ENCODE measurements around the gene PTPRN2.
"Not testable (repeated sequence)": the region's sequence is repeated elsewhere in the genome, so short reads cannot be mapped to it uniquely, and the experiment has no call there.

PTPRN2 gene

GRCh38 chr7:158322616-158323530 lies 264.8 kb downstream of the PTPRN2 start:
- no peak for DNase-seq (ENCODE audit: low spot score)

DNA sequence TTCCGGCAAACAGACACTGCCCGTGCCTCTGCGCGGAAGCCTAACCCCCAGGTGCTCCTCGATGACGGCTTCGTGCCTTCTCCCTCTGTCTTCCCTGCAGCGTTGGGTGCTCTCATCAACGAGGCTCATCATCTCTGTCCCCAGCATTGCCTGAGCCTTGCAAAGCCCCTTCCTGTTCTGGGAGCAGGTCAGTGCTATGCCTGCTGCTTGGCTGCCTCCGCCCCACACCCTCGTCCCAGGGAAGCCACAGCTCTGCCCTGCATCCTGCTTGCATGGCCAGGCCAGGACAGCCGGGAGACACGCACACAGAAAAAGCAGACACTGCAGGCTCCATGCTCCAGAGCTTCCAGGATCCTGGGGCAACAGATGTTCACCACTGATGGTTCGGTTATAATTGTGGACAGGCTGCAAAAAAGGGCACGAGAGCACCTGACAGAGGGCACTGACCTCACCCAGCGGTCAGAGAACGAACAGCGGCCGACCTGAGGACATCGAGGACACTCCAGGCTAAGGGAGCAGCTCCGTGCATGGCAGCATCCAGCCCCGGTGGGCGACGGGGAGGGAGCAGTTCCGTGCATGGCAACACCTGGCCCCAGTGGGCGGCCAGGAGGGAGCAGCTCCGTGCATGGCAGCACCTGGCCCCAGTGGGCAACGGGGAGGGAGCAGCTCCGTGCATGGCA lies 265.5 kb downstream of the PTPRN2 start:
- DNase-seq (ENCODE audit: low spot score), result no peak

- DNase-seq (ENCODE audit: low spot score), result no peak
Measured at GRCh38 chr7:158321056-158321700, 266.4 kb downstream of the PTPRN2 start.

- DNase-seq (ENCODE audit: low spot score), result no peak
Measured at GRCh38 chr7:158320328-158320727, 267.3 kb downstream of the PTPRN2 start.

- no peak for DNase-seq (ENCODE audit: low spot score)
Measured at GRCh38 chr7:158318511-158318913, 269.1 kb downstream of the PTPRN2 start.

GRCh38 chr7:158317238-158318205 lies 270.1 kb downstream of the PTPRN2 start:
- no peak for DNase-seq (ENCODE audit: low spot score)

DNA sequence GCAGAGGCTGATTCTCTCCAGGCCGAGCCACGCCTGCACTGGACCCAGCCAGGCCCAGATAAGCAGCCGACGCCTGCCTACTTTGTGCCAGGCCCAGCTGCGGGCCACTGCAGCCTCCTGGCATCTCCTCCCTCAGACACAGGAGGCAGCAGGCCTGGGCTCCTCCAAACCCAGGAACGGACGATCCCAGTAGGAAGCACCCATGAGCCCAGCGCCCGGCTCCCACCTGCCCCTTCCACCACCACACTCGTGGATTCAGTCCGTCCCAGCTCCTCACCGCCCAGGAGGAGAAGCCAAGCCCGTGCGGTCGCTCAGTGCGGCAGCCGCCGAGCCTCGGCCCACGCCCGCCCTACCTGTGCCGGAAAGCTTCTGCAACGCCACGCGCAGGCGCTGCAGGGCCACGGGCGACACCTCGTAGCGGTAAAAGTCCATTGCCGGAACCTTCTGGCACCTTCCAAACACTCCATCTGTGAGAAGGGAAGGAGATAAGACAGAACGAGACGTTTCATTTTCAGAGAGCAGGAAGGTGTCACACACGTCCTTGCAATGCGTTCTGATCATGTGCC lies 271.1 kb downstream of the PTPRN2 start:
- no peak for DNase-seq (ENCODE audit: low spot score)

- DNase-seq (ENCODE audit: low spot score), result no peak
Measured at GRCh38 chr7:158315881-158316280, 271.7 kb downstream of the PTPRN2 start.

DNA sequence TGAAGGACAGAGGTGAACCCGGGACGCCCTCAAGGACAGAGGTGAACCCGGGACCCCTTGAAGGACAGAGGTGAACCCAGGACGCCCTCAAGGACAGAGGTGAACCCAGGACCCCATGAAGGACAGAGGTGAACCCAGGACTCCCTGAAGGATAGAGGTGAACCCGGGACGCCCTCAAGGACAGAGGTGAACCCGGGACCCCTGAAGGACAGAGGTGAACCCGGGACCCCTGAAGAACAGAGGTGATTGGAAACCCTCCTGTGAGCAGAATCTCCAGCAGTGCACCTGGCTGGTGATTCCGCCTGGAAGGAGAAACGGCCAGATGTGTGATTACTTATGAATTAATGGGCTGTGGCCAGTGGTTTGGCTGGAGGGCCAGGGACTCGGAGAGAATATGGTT lies 272.3 kb downstream of the PTPRN2 start:
- DNase-seq (ENCODE audit: low spot score), result no peak

- DNase-seq (ENCODE audit: low spot score), result no peak
Measured at GRCh38 chr7:158314394-158314793, 273.2 kb downstream of the PTPRN2 start.

GRCh38 chr7:158313931-158314330 lies 273.7 kb downstream of the PTPRN2 start:
- DNase-seq (ENCODE audit: low spot score), result no peak

- no peak for DNase-seq (ENCODE audit: low spot score)
Measured at GRCh38 chr7:158312789-158313188, 274.8 kb downstream of the PTPRN2 start.

DNA sequence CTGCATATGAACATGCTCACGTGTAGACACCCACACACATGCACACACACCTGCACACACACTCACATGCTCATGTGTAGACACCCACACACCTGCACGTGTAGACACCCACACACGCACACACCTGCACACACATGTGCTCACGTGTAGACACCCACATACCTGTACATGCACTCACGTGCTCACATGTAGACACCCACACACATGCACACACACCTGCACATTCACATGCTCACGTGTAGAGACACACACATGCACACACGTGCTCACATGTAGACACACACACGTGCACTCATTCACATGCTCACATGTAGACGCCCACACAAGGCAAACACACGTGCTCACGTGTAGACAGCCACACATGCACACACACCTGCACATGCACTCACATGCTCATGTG lies 275.8 kb downstream of the PTPRN2 start:
- DNase-seq (ENCODE audit: low spot score), result no peak

- DNase-seq (ENCODE audit: low spot score), result no peak
Measured at GRCh38 chr7:158310924-158311666, 276.5 kb downstream of the PTPRN2 start.

- DNase-seq (ENCODE audit: low spot score), result no peak
Measured at GRCh38 chr7:158309868-158310763, 277.5 kb downstream of the PTPRN2 start.

DNA sequence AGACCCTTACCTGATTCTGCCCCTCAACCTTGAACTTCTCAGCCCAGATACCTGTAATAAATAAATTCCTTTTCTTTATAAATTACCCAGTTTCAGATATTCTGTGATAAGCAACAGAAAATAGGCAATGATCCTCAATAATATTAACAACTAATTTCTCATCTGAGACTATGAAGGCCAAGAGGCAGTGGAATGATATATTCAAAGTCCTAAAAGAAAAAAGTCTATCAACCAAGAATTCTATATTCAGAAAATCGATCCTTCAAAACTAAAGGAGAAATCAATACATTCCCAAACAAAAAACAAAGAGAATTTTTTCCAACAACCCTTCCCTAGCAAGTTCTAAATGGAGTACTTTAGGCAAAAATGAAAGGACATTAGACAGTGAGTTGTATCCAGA lies 279.6 kb downstream of the PTPRN2 start:
- DNase-seq (ENCODE audit: low spot score), result no peak

GRCh38 chr7:158304072-158304471 lies 283.6 kb downstream of the PTPRN2 start:
- DNase-seq (ENCODE audit: low spot score), result not testable (repeated sequence)

GRCh38 chr7:158303121-158303520 lies 284.5 kb downstream of the PTPRN2 start:
- no peak for DNase-seq (ENCODE audit: low spot score)

DNA sequence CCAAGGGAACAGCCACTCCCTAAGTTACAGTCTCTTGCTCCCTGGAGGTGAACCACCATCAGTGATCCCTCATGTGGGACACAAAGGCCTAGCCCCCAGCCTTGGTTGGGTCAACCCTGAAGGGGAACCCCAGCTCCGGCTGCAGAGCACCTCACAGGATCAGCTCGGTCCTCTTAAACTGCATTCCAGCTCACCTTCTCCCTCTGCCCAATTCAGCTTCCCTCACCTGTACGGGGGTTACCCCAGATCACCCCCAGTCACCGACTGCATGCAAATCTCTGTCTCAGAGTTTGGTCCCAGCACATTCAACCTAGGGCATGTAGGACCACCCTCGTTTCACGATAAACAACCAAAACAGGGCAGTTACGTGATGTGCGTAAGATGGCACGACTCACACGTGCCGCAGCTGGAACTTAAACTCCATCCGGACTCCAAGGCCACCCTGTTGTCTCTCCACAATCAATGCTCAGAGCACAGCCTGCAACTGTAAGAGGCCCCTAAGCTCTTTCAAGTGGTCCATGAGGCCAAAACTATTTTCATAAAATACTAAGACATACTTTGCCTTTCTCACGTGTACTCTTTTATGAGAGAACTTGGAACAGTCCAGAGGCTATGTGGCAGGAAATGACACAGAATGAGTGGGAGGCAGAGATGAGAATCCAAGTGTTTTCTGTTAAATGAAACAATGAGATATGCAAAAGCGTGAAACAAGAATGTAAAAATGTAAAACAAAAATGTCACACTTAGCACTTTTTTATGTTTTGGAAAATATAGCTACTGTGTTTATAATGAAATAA lies 285.2 kb downstream of the PTPRN2 start:
- DNase-seq (ENCODE audit: low spot score), result no peak
